Glomerular visceral epithelial cell (primary cell): ENCODE measurements around the gene MAGOH.

ENCODE experiments used
- DNase-seq: peaks from one replicate; pipeline ENCODE4 v3.0.0-alpha.2; 2016; ENCODE audit errors: extremely low spot score

Gene MAGOH

GRCh38 chr1:53270873-53271272, 32.6 kb upstream of the MAGOH start:
- no peak for DNase-seq

GRCh38 chr1:53270107-53270506, 31.8 kb upstream of the MAGOH start:
- DNase-seq: no peak

GRCh38 chr1:53267761-53268160, 29.4 kb upstream of the MAGOH start:
- no peak for DNase-seq

- peak; percentile 20 for DNase-seq
Measured at GRCh38 chr1:53266038-53266437, 27.7 kb upstream of the MAGOH start.

- DNase-seq: no peak
Measured at GRCh38 chr1:53265581-53265980, 27.3 kb upstream of the MAGOH start.

GRCh38 chr1:53264048-53264447, 25.7 kb upstream of the MAGOH start:
- DNase-seq: no peak

- DNase-seq: no peak
Measured at GRCh38 chr1:53262000-53262399, 23.7 kb upstream of the MAGOH start.

GRCh38 chr1:53260631-53261247, 22.4 kb upstream of the MAGOH start:
- no peak for DNase-seq

- no peak for DNase-seq
Measured at GRCh38 chr1:53259932-53260331, 21.6 kb upstream of the MAGOH start.

- DNase-seq: no peak
Measured at GRCh38 chr1:53258216-53258615, 19.9 kb upstream of the MAGOH start.

GRCh38 chr1:53257454-53258081, 19.2 kb upstream of the MAGOH start:
- no peak for DNase-seq

GRCh38 chr1:53256511-53257453, 18.5 kb upstream of the MAGOH start:
- DNase-seq: no peak

- no peak for DNase-seq
Measured at GRCh38 chr1:53255031-53255430, 16.7 kb upstream of the MAGOH start.

- no peak for DNase-seq
Measured at GRCh38 chr1:53254011-53254640, 15.8 kb upstream of the MAGOH start.

GRCh38 chr1:53250325-53250724, 12.0 kb upstream of the MAGOH start:
- no peak for DNase-seq

GRCh38 chr1:53249706-53250105, 11.4 kb upstream of the MAGOH start:
- DNase-seq: no peak

- peak; percentile 77 for DNase-seq
Measured at GRCh38 chr1:53246261-53247134, 8.2 kb upstream of the MAGOH start.

- DNase-seq: no peak
Measured at GRCh38 chr1:53244141-53244540, 5.8 kb upstream of the MAGOH start.

GRCh38 chr1:53242381-53242780, 4.1 kb upstream of the MAGOH start:
- DNase-seq: no peak

GRCh38 chr1:53241828-53242227, 3.5 kb upstream of the MAGOH start:
- no peak for DNase-seq

GRCh38 chr1:53237638-53238037, 680 bp downstream of the MAGOH start:
- DNase-seq: no peak
